ENCODE measurements around the gene CALCR. TPM values are rescaled to one million over a fixed set of nuclear protein-coding genes. Genes with fewer than 3 reads are reported as not detected.
"Not testable (repeated sequence)": the region's sequence is repeated elsewhere in the genome, so short reads cannot be mapped to it uniquely, and the experiment has no call there.

The CALCR gene
- total and polyA plus RNA-seq, 8 donors: not detected

- H3K27ac ChIP-seq; intact Hi-C loops (cut with DNase I; ENCODE audit: low total_unique reads); H3K36me3 ChIP-seq; DNase-seq; H3K9me3 ChIP-seq; H3K4me3 ChIP-seq; H3K27me3 ChIP-seq; H3K4me1 ChIP-seq: not testable (repeated sequence)
- WGBS, 5 donors: 91 to 100% (median 94%) methylated on average over 1 to 37 of the region's 54 CpGs
Measured at GRCh38 chr7:93585694-93586478, 11.4 kb upstream of the CALCR start.

DNA sequence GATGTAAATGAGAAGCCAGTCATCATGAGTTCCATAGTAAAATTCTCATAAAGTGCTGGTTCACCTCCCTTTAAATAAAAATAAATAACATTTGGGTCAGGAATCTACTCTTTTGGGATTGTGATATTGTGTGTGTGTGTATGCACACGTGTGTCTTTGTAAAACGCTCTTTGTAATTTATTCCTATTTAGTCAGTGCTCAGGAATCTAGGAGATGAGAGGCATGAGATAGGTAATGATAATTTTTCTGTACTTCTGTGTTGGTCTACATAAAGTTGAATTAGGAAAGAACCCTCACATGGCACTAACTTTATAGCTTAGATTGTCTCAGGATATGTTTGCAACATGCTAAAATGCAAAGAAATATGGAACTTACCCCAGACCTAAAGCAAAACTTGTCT, 4.9 kb upstream of the CALCR start:
- 74 to 91% (median 88%) methylated on average over 2 of the region's 2 CpGs for WGBS, 5 donors
- Histone ChIP-seq H3K4me3 (no peak overlapping the region), H3K27me3 (peaks cover 2 to 25% (median 17%) of the 10 kb centered on the region in 3 donors), H3K4me1 (peaks cover 0 to 29% (median 15%) of the 10 kb centered on the region in 4 donors), H3K27ac (no peak overlapping the region), H3K36me3 (no peaks in the 10 kb centered on the region), H3K9me3 (no peaks in the 10 kb centered on the region)
- intact Hi-C loops (cut with DNase I; ENCODE audit: low total_unique reads): no loop called here
- DNase-seq: no peak
- no peak for TF ChIP-seq EP300 (IDR thresholded peaks at IDR 0.05)
- TF ChIP-seq POLR2AphosphoS5 (IDR thresholded peaks at IDR 0.05): no peak
- TF ChIP-seq POLR2A (IDR thresholded peaks at IDR 0.05): no peak
- TF ChIP-seq, protein P1, sequence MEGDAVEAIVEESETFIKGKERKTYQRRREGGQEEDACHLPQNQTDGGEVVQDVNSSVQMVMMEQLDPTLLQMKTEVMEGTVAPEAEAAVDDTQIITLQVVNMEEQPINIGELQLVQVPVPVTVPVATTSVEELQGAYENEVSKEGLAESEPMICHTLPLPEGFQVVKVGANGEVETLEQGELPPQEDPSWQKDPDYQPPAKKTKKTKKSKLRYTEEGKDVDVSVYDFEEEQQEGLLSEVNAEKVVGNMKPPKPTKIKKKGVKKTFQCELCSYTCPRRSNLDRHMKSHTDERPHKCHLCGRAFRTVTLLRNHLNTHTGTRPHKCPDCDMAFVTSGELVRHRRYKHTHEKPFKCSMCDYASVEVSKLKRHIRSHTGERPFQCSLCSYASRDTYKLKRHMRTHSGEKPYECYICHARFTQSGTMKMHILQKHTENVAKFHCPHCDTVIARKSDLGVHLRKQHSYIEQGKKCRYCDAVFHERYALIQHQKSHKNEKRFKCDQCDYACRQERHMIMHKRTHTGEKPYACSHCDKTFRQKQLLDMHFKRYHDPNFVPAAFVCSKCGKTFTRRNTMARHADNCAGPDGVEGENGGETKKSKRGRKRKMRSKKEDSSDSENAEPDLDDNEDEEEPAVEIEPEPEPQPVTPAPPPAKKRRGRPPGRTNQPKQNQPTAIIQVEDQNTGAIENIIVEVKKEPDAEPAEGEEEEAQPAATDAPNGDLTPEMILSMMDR (IDR thresholded peaks at IDR 0.05): no peak

GRCh38 chr7:93578762-93579161, 4.2 kb upstream of the CALCR start:
- Histone ChIP-seq H3K27ac (no peak overlapping the region), H3K9me3 (no peaks in the 10 kb centered on the region), H3K4me3 (no peak overlapping the region), H3K4me1 (peaks cover 0 to 33% (median 19%) of the 10 kb centered on the region in 4 donors), H3K36me3 (no peaks in the 10 kb centered on the region), H3K27me3 (peaks cover 6 to 32% (median 22%) of the 10 kb centered on the region in 3 donors)
- 14 to 23% (median 17%) methylated on average over 4 of the region's 4 CpGs for WGBS, 5 donors
- intact Hi-C loops (cut with DNase I; ENCODE audit: low total_unique reads): no loop called here
- TF ChIP-seq EP300 (IDR thresholded peaks at IDR 0.05) (no peak), POLR2A (IDR thresholded peaks at IDR 0.05) (no peak), POLR2AphosphoS5 (IDR thresholded peaks at IDR 0.05) (no peak)
- TF ChIP-seq, protein P1 (IDR thresholded peaks at IDR 0.05): no peak
- DNase-seq: peak in 1 of 2 donors; percentile 13

- Histone ChIP-seq H3K4me3 (peak overlapping the region in 2 of 4 donors; percentile 37 to 48), H3K27me3 (peaks cover 6 to 33% (median 22%) of the 10 kb centered on the region in 3 donors), H3K4me1 (peaks cover 0 to 33% (median 19%) of the 10 kb centered on the region in 4 donors), H3K36me3 (no peaks in the 10 kb centered on the region), H3K9me3 (no peaks in the 10 kb centered on the region), H3K27ac (no peak overlapping the region)
- intact Hi-C loops (cut with DNase I; ENCODE audit: low total_unique reads): no loop called here
- WGBS, 5 donors: 5 to 12% (median 7%) methylated on average over 21 of the region's 21 CpGs
- DNase-seq: peak in 1 of 2 donors; percentile 6
- no peak for TF ChIP-seq POLR2AphosphoS5 (IDR thresholded peaks at IDR 0.05)
- TF ChIP-seq, protein P1 (IDR thresholded peaks at IDR 0.05): no peak
- no peak for TF ChIP-seq EP300 (IDR thresholded peaks at IDR 0.05)
- TF ChIP-seq POLR2A (IDR thresholded peaks at IDR 0.05): no peak
Measured at GRCh38 chr7:93575555-93576399, 1.3 kb upstream of the CALCR start.

All from stomach (tissue), 9 donors.